HCT116 (cell line): Measurements from ENCODE around the gene C4orf50. TPM values are rescaled to one million over a fixed set of nuclear protein-coding genes. Genes with fewer than 3 reads are reported as not detected.

Source experiments
- ATAC-seq: fragments of 200-7000 bp; cut with Tn5 transposase; 2 replicates; pipeline ENCODE4 v1.9.1; 2020; ENCODE audit warnings: mild to moderate bottlenecking, moderate library complexity
- BruUV-seq: library from RNA; stranded (reverse); fragments of 400-500 nt; replicated peaks from 2 replicates; lab custom pipeline; 2021; lab: Mats Ljungman, UMichigan
- CTCF ChIA-PET: fragments of 300-600 bp; sonication (Branson Sonifier 250); formaldehyde crosslinking; loops from one replicate; lab custom pipeline; 2021; ENCODE audit warnings: antibody characterized with exemption; lab: Charles Lee
- POLR2A ChIA-PET: fragments of 300-600, 350-600 bp; sonication (Branson Sonifier 250); formaldehyde crosslinking; loops from one replicate; lab custom pipeline; 2021; ENCODE audit warnings: antibody characterized with exemption; lab: Charles Lee
- RAD21 ChIA-PET, 2 experiments: fragments of 300-600 bp; sonication (Branson Sonifier 250); formaldehyde crosslinking; loops; one replicate each; lab custom pipeline; 2023; ENCODE audit warnings: low total read pairs in 2 of 2; ENCODE audit not compliant: uncharacterized antibody in 2 of 2, unreplicated experiment in 2 of 2, low non-redundant PET in 1 of 2; lab: Charles Lee
- DNase-seq: peaks from one replicate; pipeline ENCODE4 v3.0.0-alpha.2; 2010; ENCODE audit warnings: low read depth, low spot score
- H2AFZ ChIP-seq: fragments of 200-600 bp; shearing (Covaris generic), sonication (generic); 2 replicates; pipeline ENCODE4 v1.6.1; 2017; ENCODE audit warnings: low read depth, mixed run types, mixed read lengths, antibody characterized with exemption, low read length; ENCODE audit not compliant: poor library complexity, severe bottlenecking
- H3K27ac ChIP-seq: 2 replicates; pipeline ENCODE4 v1.5.1; 2012; ENCODE audit warnings: low read depth, low read length
- H3K27me3 ChIP-seq: fragments of 200-600 bp; sonication (generic); 2 replicates; pipeline ENCODE4 v1.6.1; 2016; ENCODE audit warnings: mixed run types, low read length, mixed read lengths; ENCODE audit not compliant: insufficient read depth
- H3K36me3 ChIP-seq, 2 experiments: fragments of 200-500 bp in 1 of 2; fragments of 200-600 bp in 1 of 2; sonication (Bioruptor generic) in 1 of 2; sonication (generic) in 1 of 2; 2 replicates each; pipeline versions ENCODE4 v1.5.1 to v1.6.1; 2014 to 2016; ENCODE audit warnings: low read length in 2 of 2, inconsistent platforms in 1 of 2, mixed read lengths in 1 of 2, mixed run types in 1 of 2; ENCODE audit not compliant: insufficient read depth in 2 of 2, control insufficient read depth in 1 of 2
- H3K4me1 ChIP-seq, 2 experiments: fragments of 200-600 bp in 1 of 2; sonication (generic) in 1 of 2; 2 replicates each; pipeline versions ENCODE4 v1.5.1 to v1.6.1; 2012 to 2017; ENCODE audit warnings: low read length in 2 of 2, inconsistent platforms in 1 of 2, mild to moderate bottlenecking in 1 of 2, mixed read lengths in 1 of 2, mixed run types in 1 of 2, moderate library complexity in 1 of 2; ENCODE audit not compliant: insufficient read depth in 2 of 2, control insufficient read depth in 1 of 2
- H3K4me2 ChIP-seq: fragments of 200-600 bp; sonication (generic); 2 replicates; pipeline ENCODE4 v1.6.1; 2017; ENCODE audit warnings: mixed run types, low read length, mixed read lengths
- H3K4me3 ChIP-seq, 2 experiments: fragments of 200-600 bp in 1 of 2; sonication (generic) in 1 of 2; replicated peaks in 1 of 2; 2 replicates each; pipeline ENCODE4 v1.5.1; 2011 to 2016; ENCODE audit warnings: low read length in 2 of 2, control low read depth in 1 of 2, low read depth in 1 of 2, mild to moderate bottlenecking in 1 of 2, mixed read lengths in 1 of 2, mixed run types in 1 of 2
- H3K79me2 ChIP-seq: fragments of 200-600 bp; sonication (generic); 2 replicates; pipeline ENCODE4 v1.6.1; 2017; ENCODE audit warnings: mild to moderate bottlenecking, mixed run types, low read length, moderate library complexity, mixed read lengths; ENCODE audit not compliant: insufficient read depth
- H3K9ac ChIP-seq: fragments of 200-600 bp; sonication (generic); 2 replicates; pipeline ENCODE4 v1.6.1; 2016; ENCODE audit warnings: low read length, mixed read lengths
- H3K9me2 ChIP-seq: fragments of 200-600 bp; sonication (generic), shearing (Covaris generic); 2 replicates; pipeline ENCODE4 v1.6.1; 2017; ENCODE audit warnings: mixed run types, mild to moderate bottlenecking, moderate library complexity; ENCODE audit not compliant: insufficient read depth
- H3K9me3 ChIP-seq, 2 experiments: fragments of 200-500 bp in 1 of 2; fragments of 200-600 bp in 1 of 2; sonication (Bioruptor generic) in 1 of 2; sonication (generic) in 1 of 2; 2 replicates each; pipeline ENCODE4 v1.6.1; 2014 to 2017; ENCODE audit warnings: low read length in 2 of 2, mixed read lengths in 2 of 2, inconsistent platforms in 1 of 2, low read depth in 1 of 2, mild to moderate bottlenecking in 1 of 2, mixed run types in 1 of 2, moderate library complexity in 1 of 2; ENCODE audit not compliant: control insufficient read depth in 1 of 2, insufficient read depth in 1 of 2
- H4K20me1 ChIP-seq: fragments of 200-600 bp; sonication (generic), shearing (Covaris generic); 2 replicates; pipeline ENCODE4 v1.6.1; 2017; ENCODE audit warnings: mixed run types, mild to moderate bottlenecking, moderate library complexity; ENCODE audit not compliant: insufficient read depth
- ATF3 ChIP-seq: IDR thresholded peaks from 2 replicates; pipeline ENCODE4 v1.6.1; 2012
- CBX3 ChIP-seq: IDR thresholded peaks from 2 replicates; pipeline ENCODE4 v1.6.1; 2012; ENCODE audit warnings: low read depth
- CEBPB ChIP-seq: IDR thresholded peaks from 2 replicates; pipeline ENCODE4 v1.6.1; 2012; ENCODE audit warnings: low read depth
- CTCF ChIP-seq, 3 experiments: fragments of 200-600 bp in 1 of 3; sonication (generic) in 1 of 3; IDR thresholded peaks in 2 of 3; conservative IDR thresholded peaks in 1 of 3; 2 replicates each; pipeline ENCODE4 v1.5.1; 2012 to 2017; ENCODE audit warnings: low read depth in 2 of 3, low read length in 2 of 3, antibody characterized with exemption in 1 of 3, borderline replicate concordance in 1 of 3, control low read depth in 1 of 3, mild to moderate bottlenecking in 1 of 3, mixed read lengths in 1 of 3, mixed run types in 1 of 3, moderate library complexity in 1 of 3; ENCODE audit not compliant: insufficient read depth in 1 of 3
- ELF1 ChIP-seq: IDR thresholded peaks from 2 replicates; pipeline ENCODE4 v1.6.1; 2012; ENCODE audit warnings: low read depth, borderline replicate concordance
- JUND ChIP-seq: IDR thresholded peaks from 2 replicates; pipeline ENCODE4 v1.6.1; 2012
- POLR2AphosphoS5 ChIP-seq: IDR thresholded peaks from 2 replicates; pipeline ENCODE4 v1.6.1; 2011; ENCODE audit warnings: mild to moderate bottlenecking, low read depth, low read length, moderate library complexity
- SIN3A ChIP-seq: IDR thresholded peaks from 2 replicates; pipeline ENCODE4 v1.6.1; 2012; ENCODE audit warnings: low read depth
- TCF7L2 ChIP-seq: IDR thresholded peaks from 2 replicates; pipeline ENCODE4 v1.7.0; 2011; ENCODE audit warnings: borderline replicate concordance, inconsistent platforms; ENCODE audit not compliant: insufficient read depth, insufficient read length; ENCODE audit errors: extremely low read depth
- ZBTB33 ChIP-seq: IDR thresholded peaks from 2 replicates; pipeline ENCODE4 v1.6.1; 2011; ENCODE audit warnings: mild to moderate bottlenecking, low read length, moderate library complexity; ENCODE audit not compliant: insufficient replicate concordance; ENCODE audit errors: extremely low read depth
- ZFX ChIP-seq: fragments of 450-650 bp; IDR thresholded peaks from 2 replicates; pipeline ENCODE4 v1.6.1; 2017
- intact Hi-C: fragments of 100-400 bp; cut with micrococcal nuclease; formaldehyde crosslinking; loops from 2 replicates; pipeline ENCODE4 v1.10.0; 2022
- total RNA-seq: library from RNA; stranded (reverse); gene quantifications from one replicate; pipeline ENCODE4 v1.2.1, GENCODE V29; 2021; ENCODE audit not compliant: unreplicated experiment

The C4orf50 gene
- total RNA-seq, 1 experiment from 2014 or later = not detected

GRCh38 chr4:6041800-6042199 is 23.6 kb upstream of the C4orf50 start:
- Histone ChIP-seq H3K36me3 (no peaks in the 10 kb centered on the region), H3K4me2 (no peak overlapping the region), H3K27ac (no peak overlapping the region), H3K9ac (no peak overlapping the region), H3K4me3 (no peak overlapping the region), H3K79me2 (no peaks in the 10 kb centered on the region), H3K27me3 (peaks cover 47% of the 10 kb centered on the region; the same call in 1 of the 2 replicates), H2AFZ (no peak overlapping the region), H3K9me3 (no peaks in the 10 kb centered on the region), H3K9me2 (no peaks in the 10 kb centered on the region), H4K20me1 (no peaks in the 10 kb centered on the region), H3K4me1 (no peaks in the 10 kb centered on the region)
- no TSS peak for BruUV-seq
- ChIA-PET POLR2A (no interaction called here), RAD21 (no interaction called here), CTCF (no interaction called here)
- intact Hi-C loops = no loop called here
- ATAC-seq (no peak), DNase-seq (no peak)
- no peak for TF ChIP-seq ELF1
- no peak for TF ChIP-seq CBX3
- TF ChIP-seq ATF3 = no peak
- TF ChIP-seq CTCF (IDR thresholded peaks at IDR 0.05 in 2 of 3, conservative IDR thresholded peaks at IDR 0.05 in 1 of 3; ENCODE audit: borderline replicate concordance in 1 of 3, insufficient read depth in 1 of 3, low read depth in 2 of 3, low read length in 2 of 3) = peak in 1 of 3 experiments; percentile 18; a peak in 1 of 6 replicates

GRCh38 chr4:6038711-6039110 is 20.5 kb upstream of the C4orf50 start:
- Histone ChIP-seq H3K4me2 (no peak overlapping the region), H3K27me3 (peaks cover 31% of the 10 kb centered on the region; the same call in 1 of the 2 replicates), H3K79me2 (no peaks in the 10 kb centered on the region), H2AFZ (no peak overlapping the region), H4K20me1 (no peaks in the 10 kb centered on the region), H3K4me3 (no peak overlapping the region), H3K36me3 (no peaks in the 10 kb centered on the region), H3K27ac (no peak overlapping the region), H3K9me2 (no peaks in the 10 kb centered on the region), H3K9me3 (no peaks in the 10 kb centered on the region), H3K4me1 (no peaks in the 10 kb centered on the region), H3K9ac (no peak overlapping the region)
- ChIA-PET RAD21 (no interaction called here), POLR2A (no interaction called here), CTCF (interaction anchor here (1.5 kb wide), 1 partner anchor 40 kb away, joined by 4 read pairs; no protein-coding TSS in a partner anchor)
- no TSS peak for BruUV-seq
- TF ChIP-seq TCF7L2 (no peak), CEBPB (no peak), SIN3A (no peak), ZBTB33 (no peak), ZFX (no peak), JUND (no peak), POLR2AphosphoS5 (no peak)
- ATAC-seq (no peak), DNase-seq (no peak)
- intact Hi-C loops = no loop called here
